CD4-positive, alpha-beta T cell treated with Interleukin-17A for 4 hours (primary cell): ENCODE results near the gene RGS13.

Source experiments
- DNase-seq: peaks from one replicate; pipeline ENCODE4 v3.0.0-alpha.2; 2020; ENCODE audit warnings: mixed read lengths

Gene RGS13, protein sequence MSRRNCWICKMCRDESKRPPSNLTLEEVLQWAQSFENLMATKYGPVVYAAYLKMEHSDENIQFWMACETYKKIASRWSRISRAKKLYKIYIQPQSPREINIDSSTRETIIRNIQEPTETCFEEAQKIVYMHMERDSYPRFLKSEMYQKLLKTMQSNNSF

DNA sequence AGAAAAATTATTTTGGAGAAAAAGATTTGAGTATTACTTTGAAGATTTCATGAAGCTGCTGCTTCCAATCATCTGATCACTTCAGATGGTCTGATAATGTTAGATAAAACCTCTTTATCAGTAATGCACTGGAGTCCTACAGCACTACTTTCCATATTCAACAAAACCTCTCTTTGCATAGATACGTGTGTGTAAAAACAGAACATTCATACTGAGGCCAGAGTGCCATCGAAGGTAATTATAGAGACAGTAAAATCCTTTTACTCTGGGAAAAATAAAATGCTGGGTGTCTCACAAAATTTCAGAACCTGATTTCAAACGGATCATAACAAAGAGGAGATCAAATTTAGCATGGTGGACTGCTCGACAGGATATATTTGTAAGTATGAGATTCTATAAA lies at the start of gene RGS13:
RGS13 (plus strand) TSS at position 209 of the 400 bp plus-strand sequence. CDS start 8,188 bp downstream, outside the sequence.
- no peak for DNase-seq

DNA sequence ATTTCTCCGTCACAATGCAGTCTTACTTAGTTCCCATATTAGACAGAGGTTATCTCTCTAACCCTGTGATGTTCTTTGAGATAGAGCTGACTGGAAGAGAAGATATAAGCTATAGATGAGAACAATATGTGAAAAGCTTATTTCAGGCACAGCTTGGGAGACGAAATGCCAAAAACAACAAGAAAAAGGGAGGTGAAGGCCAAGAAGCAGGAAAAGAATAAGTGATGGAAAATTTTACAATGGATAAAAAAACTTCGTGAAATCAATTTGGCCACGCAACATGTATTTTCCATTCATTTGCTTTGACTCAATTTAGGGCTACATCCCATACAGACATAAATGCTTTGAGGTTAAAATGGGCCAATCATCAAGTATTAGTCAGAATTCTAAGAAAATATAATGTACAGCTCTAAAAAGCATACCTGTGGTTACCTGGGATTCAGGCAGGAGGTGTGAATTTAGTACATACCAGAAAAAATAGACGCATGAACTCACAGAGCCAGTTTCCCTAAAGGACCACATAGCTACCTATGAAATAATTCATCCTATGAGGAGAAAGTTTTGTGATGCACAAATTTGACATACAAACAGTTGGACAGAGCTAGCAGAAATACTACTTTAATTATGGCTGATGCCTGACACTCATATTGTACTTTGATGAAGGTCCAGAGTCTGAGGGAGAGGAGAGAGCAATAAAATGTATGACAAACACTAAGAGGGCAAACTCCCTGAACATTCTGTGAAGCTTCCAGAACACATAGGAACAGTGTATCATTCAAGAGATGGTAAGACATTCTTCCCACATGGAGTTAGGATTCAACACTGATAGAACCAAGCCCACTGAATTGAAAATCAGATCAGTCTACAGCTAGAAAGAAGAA lies 48.3 kb upstream of the RGS13 start:
- no peak for DNase-seq

DNA sequence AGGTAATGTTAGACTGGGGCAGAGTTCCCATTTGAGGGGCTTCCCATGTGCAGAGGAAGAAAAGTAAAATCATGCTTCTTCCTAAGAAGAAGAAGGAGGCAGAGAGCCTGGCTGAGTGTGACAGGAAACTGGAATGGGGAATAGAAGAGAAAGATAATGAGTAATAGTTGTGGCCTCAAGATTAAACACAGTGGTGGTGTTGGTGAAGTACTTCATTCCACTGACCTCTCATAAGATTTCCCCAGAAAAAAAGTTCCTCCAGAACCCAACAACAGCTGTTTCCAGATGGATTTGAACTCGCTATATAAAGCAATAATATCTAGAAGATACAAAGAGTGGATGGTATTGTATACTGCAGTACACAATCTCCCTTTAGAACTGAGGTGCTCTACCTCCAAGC lies 47.4 kb upstream of the RGS13 start:
- DNase-seq: no peak

DNA sequence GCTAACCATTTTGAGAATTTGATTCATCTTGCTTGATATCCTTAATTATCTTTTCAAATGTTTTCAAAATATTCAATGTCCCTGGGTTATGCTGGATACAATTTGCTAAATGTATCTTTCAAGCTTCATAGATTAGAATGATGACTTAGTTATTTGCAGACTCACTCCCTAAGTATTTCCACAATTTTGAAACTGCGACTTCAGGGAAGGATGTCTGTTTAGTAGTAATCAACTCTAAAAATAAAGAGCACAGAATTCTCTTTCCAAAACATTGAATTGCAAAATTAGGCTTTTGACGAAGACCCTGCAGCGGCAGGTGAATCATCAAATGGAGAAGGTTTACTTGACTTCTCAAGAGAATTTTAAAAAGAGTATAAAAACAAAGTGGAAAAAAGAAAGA lies 46.1 kb upstream of the RGS13 start:
- DNase-seq: no peak

DNA sequence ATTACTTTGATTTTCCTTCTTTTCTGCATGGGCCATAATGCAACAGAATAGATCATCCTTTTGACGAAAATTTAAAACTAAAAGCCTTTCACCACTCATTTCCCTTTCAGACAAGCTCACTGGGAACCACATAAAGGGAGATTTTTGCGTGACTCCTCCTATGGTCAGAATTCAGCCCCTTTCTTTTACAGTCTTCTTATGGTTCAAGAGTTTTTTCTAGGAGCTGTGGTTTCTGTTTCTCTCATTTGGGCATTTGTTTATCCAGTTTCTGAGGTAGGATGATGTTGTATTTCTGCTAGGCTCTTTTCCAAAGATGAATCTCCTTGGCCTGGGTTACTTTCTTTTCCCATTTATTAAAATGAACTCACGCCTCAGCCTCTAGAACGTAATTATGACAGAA lies 43.4 kb upstream of the RGS13 start:
- no peak for DNase-seq

DNA sequence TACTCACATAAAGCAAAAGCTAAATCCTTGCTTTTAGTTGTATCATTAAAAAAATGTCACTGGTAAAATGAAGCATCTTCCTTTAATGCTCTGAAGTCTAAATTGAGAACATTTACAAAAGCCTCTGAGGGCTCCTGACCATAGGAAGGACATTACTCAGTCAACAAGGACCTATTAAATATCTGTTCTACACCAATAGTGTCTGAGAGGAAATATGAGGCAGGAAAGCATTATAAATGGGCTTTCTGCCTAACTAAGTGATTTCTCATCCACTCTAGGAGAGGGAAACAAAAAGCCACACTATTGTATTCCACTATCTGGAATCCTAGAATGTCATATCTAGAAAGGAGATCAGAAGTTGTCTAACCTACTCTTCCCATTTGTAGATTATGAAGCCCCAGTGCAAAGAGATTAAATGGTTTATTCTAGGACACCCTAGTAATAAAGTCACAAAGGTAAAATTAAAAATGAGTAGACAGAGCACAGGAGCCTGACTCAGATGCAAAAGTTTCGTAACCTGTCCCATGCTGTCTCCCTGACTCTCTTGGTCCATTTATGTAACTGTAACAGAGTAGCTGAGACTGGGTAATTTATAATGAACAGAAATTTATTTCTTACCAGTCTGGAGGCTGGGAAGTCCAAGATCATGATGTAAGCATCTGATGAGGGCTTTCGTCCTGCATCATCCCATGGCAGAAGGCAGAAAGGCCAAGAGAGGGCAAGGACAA lies 42.8 kb upstream of the RGS13 start:
- no peak for DNase-seq

DNA sequence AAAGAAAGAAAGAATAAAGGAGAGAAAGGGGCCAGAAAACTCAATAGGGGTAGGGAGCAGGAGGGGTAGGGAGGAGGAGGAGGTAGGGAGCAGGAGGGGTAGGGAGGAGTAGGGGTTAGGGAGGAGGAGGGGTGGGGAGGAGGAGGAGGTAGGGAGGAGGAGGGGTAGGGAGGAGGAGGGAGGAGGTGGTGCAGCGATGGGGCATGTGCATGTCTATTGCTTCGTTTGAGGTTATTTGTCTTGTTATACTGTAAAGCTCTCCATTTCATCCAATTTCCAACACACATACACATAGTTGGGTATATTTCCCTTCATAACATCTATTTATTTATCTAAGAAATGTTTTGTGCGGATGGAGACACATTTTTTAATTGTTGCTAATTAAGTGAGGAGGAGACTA lies 40.6 kb upstream of the RGS13 start:
- no peak for DNase-seq

DNA sequence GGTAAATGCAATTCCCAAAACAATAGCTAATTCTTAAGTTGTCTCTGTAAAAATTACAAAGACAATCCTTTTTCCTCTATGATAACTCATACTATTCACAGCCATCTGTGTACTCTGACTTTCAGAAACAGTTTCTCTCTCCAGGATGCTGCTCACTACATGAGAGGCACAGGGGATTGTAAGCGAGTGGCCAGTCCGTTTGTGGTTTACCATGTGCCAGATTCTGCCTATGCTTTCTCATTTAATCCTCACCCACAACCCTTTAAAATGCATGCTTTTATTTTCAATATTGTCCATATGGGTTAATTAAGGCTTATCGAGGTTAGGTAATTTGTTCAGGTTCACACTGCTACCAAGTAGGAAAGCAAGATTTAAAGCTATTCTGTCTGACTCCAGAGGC lies 37.4 kb upstream of the RGS13 start:
- no peak for DNase-seq

DNA sequence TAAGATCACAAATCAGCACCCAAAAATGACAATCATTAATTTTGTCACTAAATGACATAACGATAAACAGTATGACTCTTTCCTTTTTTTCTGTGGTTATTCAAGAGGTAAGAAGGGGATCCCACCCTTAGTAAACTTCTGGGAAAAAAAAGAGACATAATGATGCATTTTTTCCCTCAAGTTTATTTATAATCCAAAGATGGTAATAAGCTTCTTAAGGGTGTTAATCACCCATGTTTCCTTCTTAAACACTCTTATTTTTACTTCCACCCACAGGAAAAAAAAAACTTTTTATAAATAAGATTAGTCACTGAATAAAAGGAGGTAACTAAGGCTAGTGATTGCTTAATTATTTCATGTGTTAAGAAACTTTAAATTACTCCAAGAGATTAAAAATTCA lies 35.7 kb upstream of the RGS13 start:
- DNase-seq: no peak

DNA sequence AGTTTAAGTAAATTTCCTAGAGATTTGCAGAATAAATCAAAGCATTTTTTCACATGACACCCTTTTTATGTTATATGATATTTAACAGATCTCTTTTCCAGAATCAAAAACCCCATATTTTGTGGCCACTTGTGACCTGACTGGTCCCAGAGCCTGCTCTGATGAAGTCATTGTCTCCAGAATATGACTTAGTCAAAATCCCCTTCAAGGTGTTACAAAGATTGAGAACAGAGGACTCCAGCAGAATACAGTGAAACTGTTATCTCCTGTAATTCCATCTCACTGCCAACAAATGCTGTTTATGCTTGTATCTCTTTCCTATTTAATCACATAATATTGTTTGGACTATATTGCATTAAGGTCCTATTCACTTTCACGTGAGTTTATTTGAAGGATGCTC lies 34.8 kb upstream of the RGS13 start:
- DNase-seq: no peak

DNA sequence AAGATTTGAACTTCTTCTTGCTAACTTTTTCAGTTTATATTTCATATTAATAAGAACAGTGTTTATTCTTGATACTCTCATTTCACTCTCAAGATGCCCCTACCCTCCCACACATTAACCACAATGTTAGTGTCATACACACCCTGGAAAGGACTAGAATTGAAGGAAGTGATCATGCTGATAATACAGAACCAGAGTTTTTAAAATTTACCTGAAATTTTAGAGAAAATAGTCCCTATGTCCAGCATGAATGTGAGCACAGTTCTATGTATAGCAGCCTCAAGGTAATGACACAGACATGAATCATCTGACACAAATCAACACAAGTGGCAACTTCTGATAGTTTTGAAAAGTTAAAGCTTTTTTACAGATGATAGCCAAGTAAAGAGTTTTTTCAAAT lies 34.4 kb upstream of the RGS13 start:
- DNase-seq: no peak

DNA sequence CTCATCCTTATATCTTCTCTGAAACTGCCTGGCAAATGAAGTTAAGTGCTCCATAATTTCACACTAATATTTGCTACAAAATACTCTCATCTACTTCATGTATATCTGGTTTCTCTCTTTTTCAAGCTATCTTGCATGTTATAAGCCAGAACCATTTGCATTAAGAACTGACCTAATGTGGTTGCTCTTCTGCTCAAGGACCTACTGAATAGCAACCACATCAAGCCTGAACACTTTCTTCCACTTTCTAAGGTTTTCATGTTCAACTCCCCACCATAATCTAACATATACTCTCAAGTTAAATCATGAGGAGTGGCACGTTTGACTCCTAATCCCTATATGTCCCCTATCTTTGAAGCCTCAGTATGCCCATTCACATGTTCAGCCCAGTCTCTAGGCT lies 33.2 kb upstream of the RGS13 start:
- no peak for DNase-seq

DNA sequence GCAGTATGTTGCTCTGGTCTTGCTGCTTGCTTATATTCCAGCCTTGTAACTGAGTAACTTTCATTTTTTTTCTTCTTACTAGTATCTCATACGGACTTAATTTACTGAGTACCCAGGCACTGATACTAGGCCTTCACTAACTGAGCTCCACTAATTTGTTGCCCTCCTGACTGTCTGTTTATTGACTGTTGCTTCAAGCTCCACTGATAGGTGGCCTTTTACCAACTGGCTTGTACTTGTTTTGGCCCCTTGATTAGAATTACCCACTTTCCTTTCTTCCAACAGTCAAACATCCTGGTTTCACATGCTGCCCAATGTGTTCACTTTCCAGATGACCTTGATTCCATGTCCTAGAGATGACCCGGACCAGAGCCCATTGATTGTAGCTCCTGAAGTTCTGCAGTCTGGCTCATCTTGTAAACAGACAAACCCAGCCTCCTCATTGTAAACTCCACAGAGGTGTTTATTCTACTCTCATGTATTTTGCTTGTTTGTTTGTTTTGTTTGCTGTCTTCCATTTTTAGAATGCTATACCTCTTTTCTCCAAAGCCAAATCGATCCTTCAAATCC lies 32.6 kb upstream of the RGS13 start:
- no peak for DNase-seq

DNA sequence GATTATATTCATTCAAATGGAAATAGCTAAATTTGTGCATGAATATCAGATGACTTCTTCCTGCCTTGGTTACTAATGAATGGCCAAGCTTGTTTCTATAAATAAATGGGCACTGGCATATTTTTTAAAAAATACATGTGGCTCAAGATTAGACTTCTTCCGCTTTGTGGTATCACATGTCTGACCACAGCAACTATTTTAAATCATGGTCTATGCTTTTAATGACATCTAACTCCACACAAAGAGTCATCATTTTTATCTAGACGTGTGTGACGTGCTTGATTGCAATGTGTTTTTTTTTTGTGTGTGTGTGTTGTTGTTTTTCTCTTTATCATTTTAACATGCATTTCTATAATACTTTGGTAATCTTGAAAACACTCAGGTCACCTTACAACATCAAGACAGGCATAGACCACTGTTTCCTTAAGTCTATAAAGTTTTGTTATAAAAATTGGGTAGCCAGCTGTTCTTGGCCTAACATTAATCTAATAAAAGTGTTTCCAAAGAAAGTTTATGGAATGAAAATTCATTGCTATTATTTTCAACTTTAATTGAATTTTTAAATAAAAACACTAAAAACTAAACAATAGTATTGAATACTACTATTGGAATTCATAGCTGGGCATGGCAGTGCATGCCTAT lies 30.8 kb upstream of the RGS13 start:
- no peak for DNase-seq

DNA sequence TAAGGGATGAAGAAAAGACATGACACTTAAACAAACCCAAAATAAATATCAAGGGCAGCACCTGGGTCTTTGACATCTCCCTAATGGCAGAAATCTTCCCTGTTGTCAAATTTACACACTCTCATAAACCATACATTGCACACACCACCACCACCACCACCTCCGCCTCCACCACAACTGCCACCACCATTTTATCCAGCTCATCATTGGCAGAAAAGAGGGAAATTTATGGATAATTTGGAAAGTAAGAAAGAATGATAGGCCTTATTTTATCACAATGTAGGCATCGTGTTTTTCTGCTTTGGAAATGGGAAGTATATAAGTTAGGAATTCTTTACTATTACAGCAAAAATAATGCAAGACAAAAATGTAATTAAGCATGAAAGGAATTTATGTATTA lies 27.3 kb upstream of the RGS13 start:
- DNase-seq: no peak

DNA sequence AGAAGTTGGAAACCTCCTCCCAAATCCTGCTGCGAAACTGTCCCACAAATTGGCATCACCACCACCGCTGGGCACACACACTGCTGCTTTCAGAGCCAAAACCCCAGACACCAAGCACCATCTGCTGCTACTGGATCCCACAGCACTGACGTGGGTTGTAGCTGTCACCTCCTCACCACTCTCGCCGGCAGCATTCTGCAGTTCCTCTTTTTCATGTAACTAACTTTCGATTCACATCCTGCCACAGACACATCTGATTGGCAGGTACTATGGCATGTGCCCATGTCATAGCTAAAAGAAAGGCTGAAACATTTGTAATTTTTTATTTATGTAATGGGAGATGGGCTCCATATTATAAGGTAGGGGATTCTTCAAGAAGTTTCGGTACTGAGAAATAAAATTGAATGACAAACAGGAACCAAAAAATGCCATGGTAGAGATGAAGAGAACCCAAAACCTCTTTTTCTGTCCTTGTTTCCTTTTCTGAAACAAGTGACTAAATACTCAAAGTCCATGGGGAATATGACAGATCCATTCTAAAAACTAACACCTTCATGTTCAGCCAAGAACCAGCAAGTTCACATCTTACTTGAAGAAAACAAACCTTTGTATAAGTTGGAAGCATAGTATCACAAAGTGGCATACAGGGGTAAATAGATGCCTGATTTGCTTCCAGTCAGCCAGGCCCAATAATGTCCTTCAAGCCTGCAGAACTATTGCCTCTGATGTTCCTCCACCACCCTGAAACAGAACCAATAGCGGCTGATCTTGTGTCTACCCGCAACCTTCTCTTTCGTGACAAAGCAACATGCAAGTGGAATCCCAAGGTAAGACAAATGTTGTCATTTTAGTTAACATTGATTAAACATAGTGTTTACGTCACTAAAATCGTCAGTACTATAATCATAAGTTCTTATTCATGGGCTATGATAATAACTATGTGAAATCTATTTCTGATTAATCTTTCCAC lies 26.6 kb upstream of the RGS13 start:
- DNase-seq: peak; percentile 74

DNA sequence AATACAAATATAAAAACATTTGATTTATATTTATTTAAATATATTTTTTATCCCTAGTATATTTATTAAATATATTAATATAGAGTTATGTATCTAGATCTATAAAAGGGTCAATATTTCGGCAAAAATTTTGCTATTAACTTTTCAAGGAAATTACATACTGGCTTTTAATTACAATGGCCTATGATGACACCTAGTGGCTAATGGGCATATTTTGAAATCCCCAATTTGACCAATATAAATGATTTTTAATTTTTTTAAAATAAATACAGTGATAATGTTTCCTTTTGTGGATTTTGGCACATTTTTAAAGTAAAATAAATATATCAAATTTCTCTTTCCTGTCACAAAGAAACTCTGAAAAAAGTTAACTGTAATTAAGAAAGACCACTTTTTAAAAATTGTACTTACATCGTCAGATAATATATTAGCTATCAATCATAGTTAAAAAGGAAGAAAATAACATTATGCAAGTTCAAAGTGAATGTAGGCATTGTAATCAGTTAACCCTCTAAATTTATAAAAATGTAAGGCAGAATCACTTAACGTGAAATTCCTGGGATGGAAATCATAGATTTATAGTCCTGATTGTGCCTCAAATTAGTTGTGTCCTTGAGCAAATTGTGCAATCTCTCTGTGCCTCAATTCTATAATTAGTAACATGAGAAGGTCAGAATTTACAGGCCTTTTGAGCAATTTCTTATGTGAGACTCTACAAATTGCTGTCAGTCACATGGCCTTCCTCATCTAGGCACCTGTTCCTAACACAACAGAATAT lies 25.6 kb upstream of the RGS13 start:
- no peak for DNase-seq

DNA sequence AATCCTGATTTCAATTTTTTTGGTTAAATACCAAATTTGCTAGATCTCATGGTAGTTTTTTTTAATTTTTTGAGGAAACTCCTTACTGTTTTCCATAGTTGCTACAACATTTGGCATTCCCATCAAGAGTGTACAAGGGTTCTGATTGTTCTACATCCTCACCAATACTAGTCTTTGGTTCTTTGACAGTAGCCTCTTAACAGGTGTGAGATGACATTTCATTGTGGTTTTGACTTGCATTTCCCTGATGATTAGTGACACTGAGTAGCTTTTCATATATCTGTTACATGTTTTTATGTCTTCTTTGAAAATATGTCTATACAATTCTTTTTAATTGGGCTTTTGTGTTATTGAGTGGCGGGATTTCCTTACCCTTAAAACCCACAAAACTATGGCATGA lies 20.9 kb upstream of the RGS13 start:
- no peak for DNase-seq

DNA sequence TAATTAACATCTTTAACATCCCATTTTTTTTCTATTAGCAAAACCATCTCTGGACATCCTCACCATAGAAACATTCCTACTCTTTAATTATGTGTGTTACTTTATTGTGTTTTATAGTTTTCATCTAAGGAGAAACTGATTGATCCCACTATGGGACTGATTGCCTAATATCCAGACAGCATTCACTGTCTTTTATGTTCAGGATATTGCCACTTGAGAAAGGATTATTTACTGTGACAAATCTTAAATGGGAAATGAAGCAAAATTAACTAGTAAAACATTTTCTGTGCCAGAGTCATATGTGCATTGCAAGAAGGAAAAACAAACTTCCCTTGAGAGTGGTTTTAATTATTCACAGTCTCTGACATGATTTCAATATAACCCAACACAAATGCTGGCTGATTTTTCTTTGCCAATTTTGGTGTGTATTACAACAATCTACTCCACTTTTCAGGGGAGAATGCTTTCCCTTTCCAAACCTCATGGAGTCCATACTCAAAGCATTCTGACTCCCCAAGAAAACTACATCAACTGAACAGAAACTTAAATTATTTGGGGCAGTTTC lies 15.8 kb upstream of the RGS13 start:
- DNase-seq: no peak

DNA sequence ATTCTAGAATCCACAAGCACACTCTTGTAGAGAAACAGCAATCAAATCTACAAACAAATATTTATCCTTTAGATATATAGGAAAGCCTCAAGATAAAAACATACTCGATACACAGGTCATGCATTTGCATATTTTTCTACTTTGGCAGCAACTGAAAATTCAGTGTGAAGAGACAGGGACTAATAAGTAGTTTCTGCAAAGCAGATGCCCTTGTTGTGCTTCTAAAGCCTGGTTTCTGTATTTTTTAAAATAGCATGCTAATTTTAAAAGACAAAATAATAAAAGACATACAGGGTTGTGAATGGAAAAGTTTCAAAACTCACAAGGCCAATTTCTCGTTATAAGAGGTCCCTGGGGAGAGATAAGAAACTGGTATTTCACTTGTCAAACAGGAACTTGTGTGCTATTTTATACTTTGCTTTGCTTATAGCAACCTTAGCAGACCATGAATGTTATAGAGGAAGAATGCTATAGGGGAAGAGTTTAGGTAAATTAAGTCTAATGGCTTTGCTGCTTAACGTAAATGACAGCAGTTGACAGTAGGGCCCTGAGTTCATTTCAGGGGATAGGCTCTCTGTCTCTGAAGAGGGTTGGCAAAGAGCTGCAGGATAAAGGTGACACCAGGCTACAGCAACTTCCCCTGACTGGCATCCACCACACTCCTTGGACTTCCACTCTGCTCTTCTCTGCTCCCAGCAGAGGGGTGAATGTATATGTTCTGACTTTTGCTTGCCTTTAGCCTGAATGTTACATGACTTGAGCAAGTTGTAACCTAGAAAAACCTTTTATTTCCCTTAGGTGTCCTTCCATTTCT lies 9.4 kb upstream of the RGS13 start:
- DNase-seq: no peak
